BJ (cell line): ENCODE measurements around the gene ZMAT5. TPM values are rescaled to one million over a fixed set of nuclear protein-coding genes. Genes with fewer than 3 reads are reported as not detected.

Source experiments
- CTCF ChIA-PET: fragments of 350-600 bp; formaldehyde crosslinking; extraction: SDS; loops from one replicate; lab custom pipeline; 2021; ENCODE audit warnings: antibody characterized with exemption, inconsistent platforms; lab: Yijun Ruan, JAX
- POLR2A ChIA-PET: fragments of 300-600 bp; sonication (Branson Sonifier 250); formaldehyde crosslinking; extraction: SDS; loops from one replicate; lab custom pipeline; 2021; ENCODE audit warnings: antibody characterized with exemption; lab: Charles Lee
- DNase-seq: peaks from one replicate; pipeline ENCODE4 v3.0.0-alpha.2; 2011; ENCODE audit warnings: low read depth
- H3K27me3 ChIP-seq: 2 replicates; pipeline ENCODE4 v1.6.0; 2011; ENCODE audit warnings: low read length; ENCODE audit not compliant: control insufficient read depth, insufficient read depth
- H3K36me3 ChIP-seq: 2 replicates; pipeline ENCODE4 v1.5.1; 2011; ENCODE audit warnings: low read length; ENCODE audit not compliant: control insufficient read depth, insufficient read depth
- H3K4me3 ChIP-seq: 2 replicates; pipeline ENCODE4 v1.5.1; 2011; ENCODE audit warnings: low read depth, mild to moderate bottlenecking, control low read depth, low read length
- CTCF ChIP-seq: IDR thresholded peaks from 2 replicates; pipeline ENCODE4 v1.5.1; 2011; ENCODE audit warnings: low read depth, mild to moderate bottlenecking, control low read depth, inconsistent platforms, low read length, moderate library complexity; ENCODE audit not compliant: insufficient read depth
- polyA plus RNA-seq: library from polyadenylated mRNA; depleted of rRNA; stranded (reverse); fragments of >200 nt; gene quantifications from 2 replicates; pipeline ENCODE4 v1.2.3, GENCODE V29; 2011

Gene ZMAT5
- polyA plus RNA-seq, 1 experiment: 29.0 TPM

- POLR2A ChIA-PET: no interaction called here
- Histone ChIP-seq H3K27me3 (peaks cover 28% of the 10 kb centered on the region), H3K36me3 (no peaks in the 10 kb centered on the region), H3K4me3 (no peak overlapping the region)
- no peak for DNase-seq
- no peak for TF ChIP-seq CTCF
- CTCF ChIA-PET: interaction anchor here (1.0 kb wide), 1 partner anchor 281 kb away, joined by 3 read pairs; no protein-coding TSS in a partner anchor
Measured at GRCh38 chr22:29723766-29724165, 43.0 kb downstream of the ZMAT5 start.

- DNase-seq: no peak
- ChIA-PET POLR2A (no interaction called here), CTCF (no interaction called here)
- Histone ChIP-seq H3K4me3 (no peak overlapping the region), H3K36me3 (no peaks in the 10 kb centered on the region), H3K27me3 (peaks cover 34% of the 10 kb centered on the region)
- no peak for TF ChIP-seq CTCF
Measured at GRCh38 chr22:29722587-29722986, 44.2 kb downstream of the ZMAT5 start.

- DNase-seq: no peak
- CTCF ChIA-PET: no interaction called here
- POLR2A ChIA-PET: no interaction called here
Measured at GRCh38 chr22:29722151-29722550, 44.7 kb downstream of the ZMAT5 start.

GRCh38 chr22:29720811-29721323 lies 45.9 kb downstream of the ZMAT5 start:
- Histone ChIP-seq H3K4me3 (no peak overlapping the region), H3K36me3 (no peaks in the 10 kb centered on the region), H3K27me3 (peaks cover 36% of the 10 kb centered on the region)
- no peak for DNase-seq
- no peak for TF ChIP-seq CTCF
- CTCF ChIA-PET: no interaction called here
- POLR2A ChIA-PET: no interaction called here

More at GRCh38 chr22:29722151-29722550, 44.7 kb downstream of the ZMAT5 start:
- Histone ChIP-seq H3K36me3 (no peaks in the 10 kb centered on the region), H3K27me3 (peaks cover 34% of the 10 kb centered on the region), H3K4me3 (no peak overlapping the region)
- TF ChIP-seq CTCF: no peak

GRCh38 chr22:29719899-29720645 lies 46.7 kb downstream of the ZMAT5 start, which contains the start of gene CABP7:
Gene CABP7 (plus strand): TSS chr22:29720003. CDS start chr22:29720425, 422 bp downstream.
- DNase-seq: no peak
- no peak for TF ChIP-seq CTCF
- ChIA-PET CTCF (no interaction called here), POLR2A (no interaction called here)
- no peaks in the 10 kb centered on the region for H3K36me3 ChIP-seq
- no peak within 1 kb of the TSS for H3K4me3 ChIP-seq
- peaks cover 37% of the 10 kb centered on the region for H3K27me3 ChIP-seq
